SK-N-MC (cell line): ENCODE results near the gene SPIRE1.

Experiments
- EZH2 ChIP-seq: fragments of 200-600 bp; sonication (generic); IDR thresholded peaks from one replicate; pipeline ENCODE4 v1.6.1; 2017; ENCODE audit warnings: antibody characterized with exemption
- FOXP2 ChIP-seq: optimal IDR thresholded peaks from 2 replicates; pipeline ENCODE3; 2011; ENCODE audit warnings: mild to moderate bottlenecking, moderate library complexity; ENCODE audit not compliant: insufficient read depth; ENCODE audit errors: extremely low read length, control extremely low read depth
- POLR2AphosphoS5 ChIP-seq: IDR thresholded peaks from 2 replicates; pipeline ENCODE4 v1.6.1; 2012; ENCODE audit warnings: mild to moderate bottlenecking, low read depth, low read length, borderline replicate concordance

- no peak for TF ChIP-seq EZH2
- TF ChIP-seq POLR2AphosphoS5, result no peak
- TF ChIP-seq FOXP2, result no peak
Measured at GRCh38 chr18:12637393-12637792, 20.5 kb downstream of the SPIRE1 start.
